T-helper 17 cell (primary cell): ENCODE data around the gene OR11H1. TPM values are rescaled to one million over a fixed set of nuclear protein-coding genes. Genes with fewer than 3 reads are reported as not detected.
"Not testable (repeated sequence)": the region's sequence is repeated elsewhere in the genome, so short reads cannot be mapped to it uniquely, and the experiment has no call there.

ENCODE experiments used
- ATAC-seq: fragments of 150-1000 bp; cut with Tn5 transposase; 2 replicates; pipeline ENCODE4 v1.10.0; 2021; ENCODE audit warnings: mild to moderate bottlenecking, moderate library complexity
- DNase-seq, 3 donors: peaks; one replicate each; pipeline versions ENCODE4 v3.0.0 to v3.0.0-alpha.2; 2020 to 2021
- H3K9me3 ChIP-seq: one replicate; pipeline ENCODE4 v1.7.0; 2013; ENCODE audit warnings: low read length, mild to moderate bottlenecking; ENCODE audit not compliant: control insufficient read depth, poor library complexity, severe bottlenecking
- H3K27ac Mint-ChIP-seq: one replicate; pipeline ENCODE4 v1.8.0; 2022; ENCODE audit warnings: mild to moderate bottlenecking, moderate library complexity, mixed read lengths
- H3K27me3 Mint-ChIP-seq: one replicate; pipeline ENCODE4 v1.8.0; 2022; ENCODE audit warnings: mixed read lengths
- H3K36me3 Mint-ChIP-seq: one replicate; pipeline ENCODE4 v1.8.0; 2022; ENCODE audit warnings: low read depth, mixed read lengths
- H3K4me1 Mint-ChIP-seq: one replicate; pipeline ENCODE4 v1.8.0; 2022; ENCODE audit warnings: mild to moderate bottlenecking, mixed read lengths
- H3K4me3 Mint-ChIP-seq: one replicate; pipeline ENCODE4 v1.8.0; 2022; ENCODE audit warnings: mild to moderate bottlenecking, moderate library complexity, mixed read lengths
- total RNA-seq, 4 donors: library from RNA in 2 of 4; stranded (reverse) in 2 of 4; gene quantifications; one replicate each; pipeline ENCODE4 v1.2.3 and lab custom pipeline; 2022 to 2026

Gene OR11H1, protein sequence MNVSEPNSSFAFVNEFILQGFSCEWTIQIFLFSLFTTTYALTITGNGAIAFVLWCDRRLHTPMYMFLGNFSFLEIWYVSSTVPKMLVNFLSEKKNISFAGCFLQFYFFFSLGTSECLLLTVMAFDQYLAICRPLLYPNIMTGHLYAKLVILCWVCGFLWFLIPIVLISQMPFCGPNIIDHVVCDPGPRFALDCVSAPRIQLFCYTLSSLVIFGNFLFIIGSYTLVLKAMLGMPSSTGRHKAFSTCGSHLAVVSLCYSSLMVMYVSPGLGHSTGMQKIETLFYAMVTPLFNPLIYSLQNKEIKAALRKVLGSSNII
- not detected for total RNA-seq
- 0 reads per million in 2 donors for total RNA-seq (lab: John Stamatoyannopoulos, UW)

- not testable (repeated sequence) for H3K27me3 Mint-ChIP-seq, DNase-seq, H3K27ac Mint-ChIP-seq, H3K9me3 ChIP-seq, H3K4me3 Mint-ChIP-seq, ATAC-seq, H3K4me1 Mint-ChIP-seq, H3K36me3 Mint-ChIP-seq
Observed at GRCh38 chr22:15527892-15528291, at the start of gene OR11H1. Gene OR11H1, plus strand, starts transcription at chr22:15528192. Its CDS starts 0 bp downstream, at chr22:15528192.

- H3K27me3 Mint-ChIP-seq, H3K27ac Mint-ChIP-seq, DNase-seq, H3K9me3 ChIP-seq, ATAC-seq, H3K4me3 Mint-ChIP-seq, H3K4me1 Mint-ChIP-seq, H3K36me3 Mint-ChIP-seq: not testable (repeated sequence)
Observed at GRCh38 chr22:15509967-15510366, 18.0 kb upstream of the OR11H1 start.

DNA sequence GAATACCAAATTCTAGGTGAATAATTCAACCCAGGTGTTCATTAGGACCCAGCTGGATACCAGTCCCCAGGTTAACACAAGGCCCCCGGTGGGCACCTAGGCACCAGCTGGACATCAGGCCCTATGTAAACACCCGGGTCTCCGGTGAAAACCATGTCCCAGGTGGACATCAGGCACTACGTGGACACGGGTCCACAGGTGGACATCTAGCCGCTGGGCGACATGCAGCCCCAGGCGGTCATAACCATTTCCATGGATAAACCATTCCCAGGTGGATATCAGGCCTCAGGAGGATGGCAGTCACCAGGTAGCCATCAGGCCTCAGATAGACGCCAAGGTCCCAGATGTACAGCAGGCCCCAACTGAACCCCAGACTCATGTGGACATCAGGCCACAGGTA lies 12.1 kb upstream of the OR11H1 start:
- H3K36me3 Mint-ChIP-seq, H3K9me3 ChIP-seq, H3K27me3 Mint-ChIP-seq, H3K4me3 Mint-ChIP-seq, ATAC-seq, DNase-seq, H3K4me1 Mint-ChIP-seq, H3K27ac Mint-ChIP-seq: not testable (repeated sequence)

GRCh38 chr22:15553767-15554166 lies 25.8 kb downstream of the OR11H1 start:
- not testable (repeated sequence) for H3K36me3 Mint-ChIP-seq, H3K9me3 ChIP-seq, H3K4me1 Mint-ChIP-seq, DNase-seq, H3K4me3 Mint-ChIP-seq, H3K27me3 Mint-ChIP-seq, H3K27ac Mint-ChIP-seq, ATAC-seq

DNA sequence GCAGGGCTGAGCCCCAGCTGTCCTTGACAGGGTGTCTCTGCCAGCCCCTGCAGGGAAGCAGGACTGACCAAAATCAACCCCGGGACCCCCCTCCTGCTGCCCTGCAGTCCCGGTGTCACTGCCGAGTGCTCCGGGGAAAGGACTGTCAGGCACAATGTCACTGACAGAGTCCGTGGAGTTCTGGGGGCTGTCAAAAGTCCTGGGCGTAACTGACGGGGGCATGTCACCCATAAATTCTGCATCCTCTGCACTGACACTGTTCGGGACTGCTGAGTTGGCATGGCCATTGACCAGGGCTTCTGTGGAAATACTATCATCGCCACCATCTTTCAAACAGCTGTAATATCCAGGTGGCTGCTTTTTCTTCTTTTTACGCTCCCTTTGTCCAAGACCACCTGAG lies 35.5 kb downstream of the OR11H1 start:
- ATAC-seq, H3K4me3 Mint-ChIP-seq, H3K27ac Mint-ChIP-seq, H3K4me1 Mint-ChIP-seq, H3K9me3 ChIP-seq, H3K27me3 Mint-ChIP-seq, H3K36me3 Mint-ChIP-seq, DNase-seq: not testable (repeated sequence)

DNA sequence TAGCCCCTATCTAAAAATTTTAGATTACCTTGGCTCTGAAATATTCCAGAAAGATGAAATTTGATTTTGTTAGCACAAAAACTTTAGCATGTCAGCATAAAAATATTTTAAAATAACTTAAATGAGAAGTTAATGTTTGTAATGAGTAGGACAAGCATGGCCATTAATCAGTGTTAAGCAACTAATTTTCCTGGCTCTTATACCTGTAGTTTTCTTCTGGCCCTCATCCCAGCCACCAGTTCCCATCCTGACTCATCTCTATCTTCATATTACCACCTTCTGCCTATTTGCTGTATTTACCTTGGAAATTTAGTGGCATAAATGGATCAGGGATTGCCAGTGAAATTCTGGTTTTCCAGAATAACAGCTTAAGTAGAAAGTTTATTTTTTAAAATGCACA lies 37.1 kb downstream of the OR11H1 start:
- H3K27ac Mint-ChIP-seq, H3K9me3 ChIP-seq, H3K36me3 Mint-ChIP-seq, DNase-seq, H3K4me1 Mint-ChIP-seq, ATAC-seq, H3K27me3 Mint-ChIP-seq, H3K4me3 Mint-ChIP-seq: not testable (repeated sequence)

Other genes with a start within 250 kb of the OR11H1 start
- not detected for gene POTEH, start 161.8 kb downstream of the OR11H1 start, total RNA-seq